NCI-H2081 treated with DMSO at 0.1 percent for 48 hours (cell line): Measurements from ENCODE around the gene CHST5.
"Not testable (repeated sequence)": the region's sequence is repeated elsewhere in the genome, so short reads cannot be mapped to it uniquely, and the experiment has no call there.

Experiments used
- DNase-seq: peaks from one replicate; lab custom pipeline; 2025; lab: John Stamatoyannopoulos, UW

CHST5 gene

DNA sequence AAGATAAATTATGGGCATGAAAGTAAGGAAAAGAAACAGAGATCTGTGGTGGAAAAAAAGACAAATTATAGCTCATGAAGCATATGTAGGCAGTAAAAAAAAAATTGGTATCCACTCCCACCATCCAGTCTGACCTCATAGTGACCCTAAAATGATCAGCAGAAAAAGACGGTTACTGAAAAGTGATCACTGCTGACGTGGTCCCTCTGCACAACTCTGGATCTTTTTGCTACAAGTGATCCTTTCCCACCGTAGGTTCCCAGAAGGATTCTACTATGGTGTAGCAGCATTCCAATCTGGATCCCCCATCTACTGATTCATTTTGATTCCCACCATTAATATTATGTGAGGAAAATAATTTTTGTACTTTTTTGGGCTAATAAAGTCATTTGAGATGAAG, 29.8 kb downstream of the CHST5 start:
- DNase-seq = no peak

DNA sequence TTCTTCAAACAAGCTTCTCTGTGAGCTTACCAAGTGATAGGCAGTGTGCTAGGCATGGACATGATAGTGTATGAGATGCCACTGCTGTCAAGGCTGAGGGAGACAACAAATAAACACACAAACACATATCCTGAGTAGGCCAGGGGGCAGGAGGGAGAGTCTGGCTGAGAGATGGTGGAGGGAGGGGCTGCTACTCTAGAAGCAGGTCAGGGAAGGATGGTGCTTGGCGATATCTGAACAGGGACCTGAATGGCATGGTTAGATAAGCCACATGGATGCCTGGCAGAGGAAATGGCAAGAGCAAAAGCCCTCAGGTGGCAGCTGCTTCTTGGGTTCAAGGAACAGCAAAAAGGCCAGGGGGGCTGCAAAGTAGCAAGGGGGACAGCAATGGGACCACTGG, 32.1 kb downstream of the CHST5 start:
- DNase-seq = no peak

DNA sequence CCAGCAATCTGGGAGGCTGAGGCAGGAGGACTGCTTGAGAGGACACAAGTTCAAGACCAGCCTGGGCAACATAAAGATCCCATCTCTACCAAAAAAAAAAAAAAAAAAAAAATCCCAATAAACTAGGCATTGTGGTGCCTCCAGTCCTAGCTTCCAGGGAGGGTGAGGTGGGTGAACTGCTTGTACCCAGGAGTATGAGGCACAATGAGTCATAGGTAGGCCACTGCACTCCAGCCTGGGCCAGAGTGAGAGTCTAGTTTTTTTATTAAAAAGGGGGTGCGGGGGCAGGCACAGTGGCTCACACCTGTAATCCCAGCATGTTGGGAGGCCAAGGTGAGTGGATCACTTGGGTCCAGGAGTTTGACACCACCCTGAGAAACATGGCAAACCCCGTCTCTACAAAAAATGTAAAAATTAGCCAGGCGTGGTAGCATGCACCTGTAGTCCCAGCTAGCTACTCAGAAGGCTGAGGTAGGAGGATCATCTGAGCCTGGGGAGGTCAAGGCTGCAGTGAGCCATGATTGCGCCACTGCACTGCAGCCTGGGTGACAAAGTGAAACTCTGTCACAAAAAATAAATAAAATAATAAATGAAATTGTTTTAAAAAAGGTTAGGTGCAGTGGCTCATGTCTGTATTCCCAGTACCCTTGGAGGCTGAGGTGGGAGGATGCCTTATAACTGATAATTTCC, 32.8 kb downstream of the CHST5 start:
- DNase-seq = no peak

DNA sequence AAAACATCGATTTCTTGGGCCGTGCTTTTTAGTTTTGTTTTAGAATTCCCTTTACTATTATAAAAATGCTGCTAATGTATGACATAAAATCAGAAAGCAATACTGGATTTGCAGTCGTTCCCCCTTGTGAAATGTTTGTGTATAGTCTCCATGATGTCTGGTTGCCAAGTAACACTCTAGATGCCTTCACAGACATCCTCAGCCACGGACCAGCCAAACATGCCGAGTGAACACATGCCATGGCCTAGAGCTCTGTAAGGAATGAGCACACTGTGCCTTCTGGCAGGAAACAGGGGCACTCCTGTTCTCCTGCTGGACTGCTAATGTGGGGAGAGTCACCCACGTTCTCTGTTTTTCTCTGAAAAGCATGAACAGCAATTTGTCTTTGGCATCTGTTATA, 34.1 kb downstream of the CHST5 start:
- not testable (repeated sequence) for DNase-seq

DNA sequence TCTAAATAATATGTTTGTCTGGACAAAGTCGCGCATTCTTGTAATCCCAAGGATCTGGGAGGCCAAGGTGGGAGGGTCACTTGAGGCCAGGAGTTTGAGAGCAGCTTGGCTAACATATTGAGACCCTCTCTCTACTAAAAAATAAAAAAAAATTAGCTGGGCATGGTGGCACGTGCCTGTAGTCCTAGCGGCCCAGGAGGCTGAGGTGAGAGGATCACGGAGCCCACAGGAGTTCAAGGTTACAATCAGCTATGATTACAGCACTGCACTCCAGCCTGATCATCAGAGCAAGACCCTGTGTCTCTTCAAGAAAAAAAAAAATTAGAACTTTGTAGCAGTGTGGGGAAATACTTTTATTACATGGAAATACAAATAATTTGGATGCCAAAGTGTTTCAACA, 34.5 kb downstream of the CHST5 start:
- no peak for DNase-seq

DNA sequence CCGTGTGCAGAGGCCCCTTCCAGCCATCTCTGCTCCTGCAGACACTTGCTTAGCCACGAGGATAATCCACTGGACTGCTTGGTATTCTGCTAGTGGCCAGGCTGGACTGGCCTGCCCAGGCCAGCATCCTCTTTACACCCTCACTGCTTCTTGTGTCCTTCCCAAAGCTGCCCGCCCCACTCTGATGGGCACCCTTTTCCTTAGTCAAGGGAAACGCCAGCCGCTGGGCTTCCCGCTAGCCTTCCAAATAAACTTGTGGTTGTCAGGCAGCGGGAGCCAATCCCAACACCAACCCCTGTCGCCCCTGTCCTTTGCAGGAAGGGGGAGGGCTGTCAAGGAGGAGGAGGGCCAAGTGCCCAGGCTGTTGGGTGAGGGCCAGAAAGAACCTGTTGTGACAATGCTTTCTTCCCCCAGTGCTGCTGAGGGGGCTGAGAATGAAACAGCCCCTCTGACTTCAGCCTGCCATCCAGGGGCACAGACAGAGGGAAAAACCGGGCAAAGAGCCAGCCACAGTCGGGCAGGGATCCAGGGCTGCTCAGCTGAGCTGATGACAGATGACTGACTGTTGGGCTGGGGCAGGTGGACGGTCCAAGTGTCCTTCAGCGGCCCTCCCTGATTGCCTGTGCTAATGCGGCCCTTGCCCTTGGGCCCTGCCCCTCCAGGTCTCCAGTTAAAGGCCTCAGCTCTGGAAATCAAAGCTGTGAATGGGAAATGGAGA, 37.1 kb downstream of the CHST5 start:
- DNase-seq = not testable (repeated sequence)

DNA sequence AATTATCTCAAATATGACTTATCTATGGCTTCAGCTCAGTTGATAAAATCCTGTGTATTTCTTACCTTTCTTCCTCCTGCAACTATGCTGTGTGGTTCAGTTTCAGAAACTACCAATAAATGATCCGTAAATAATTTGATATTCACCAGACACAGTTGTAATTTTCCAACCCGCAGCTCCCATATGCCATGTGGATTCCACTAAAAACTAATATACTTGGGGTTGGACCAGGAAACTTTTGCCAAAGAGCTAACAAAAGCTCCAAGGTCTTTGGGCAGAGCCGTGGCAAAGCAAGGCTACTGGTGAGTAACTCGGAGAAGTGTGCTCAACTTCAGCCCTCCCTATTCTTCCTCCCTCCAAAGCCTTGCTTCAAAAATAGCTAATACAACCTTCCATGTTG, 38.4 kb downstream of the CHST5 start:
- DNase-seq = no peak

DNA sequence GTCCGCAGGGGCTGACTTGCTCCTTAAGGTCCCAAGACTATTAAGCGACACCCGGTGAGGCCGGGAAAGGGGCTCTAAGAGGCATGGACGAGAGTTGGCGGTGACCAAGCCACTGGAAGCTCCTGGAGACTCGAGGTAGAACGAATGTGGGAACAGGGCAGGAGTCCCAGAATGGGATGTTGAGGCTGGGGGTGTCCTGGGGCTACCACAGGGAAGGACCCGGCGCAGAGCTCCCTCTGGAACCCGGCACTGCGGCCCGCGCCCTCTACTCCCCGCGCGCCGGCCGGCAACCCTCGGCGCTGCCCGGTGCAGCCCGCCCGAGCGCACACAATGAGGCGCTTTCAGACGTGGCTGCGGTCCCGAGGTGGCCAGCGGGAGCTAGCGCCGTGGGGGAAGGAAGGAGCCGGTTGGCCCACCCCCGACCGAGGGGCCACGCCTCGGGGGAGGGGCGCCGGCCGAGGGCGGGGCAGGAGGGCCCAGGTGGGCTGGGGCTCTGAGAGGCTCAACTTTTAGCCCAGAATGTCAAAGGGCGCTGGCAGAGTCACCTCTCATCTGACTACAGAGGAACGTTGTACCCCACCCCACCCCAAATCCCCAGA, 40.7 kb downstream of the CHST5 start, which contains the start of gene CHST6:
Gene CHST6, minus strand, starts transcription at position 366 of the 599 bp plus-strand sequence. CDS start 15,613 bp downstream, outside the sequence.
- no peak for DNase-seq

DNA sequence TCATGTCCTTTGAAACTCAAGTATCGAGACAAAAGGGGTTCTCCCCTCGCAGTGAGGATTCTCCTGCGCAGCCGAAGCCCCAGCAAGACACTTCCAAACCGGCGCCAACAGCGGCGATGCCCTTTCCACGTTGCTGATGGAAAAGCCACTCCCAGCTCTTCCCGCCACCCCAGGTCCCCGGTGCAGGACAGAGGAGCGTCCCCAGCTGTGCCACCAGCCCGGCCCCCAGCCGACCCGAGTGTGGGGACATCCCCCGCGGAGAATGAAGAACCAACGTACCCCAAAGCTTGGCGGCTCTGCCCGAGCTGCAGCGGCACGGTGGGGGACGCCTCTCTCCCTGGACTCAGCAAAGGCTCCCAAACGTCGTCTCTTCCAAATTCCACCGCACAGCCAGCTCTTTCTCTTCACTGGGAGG, 41.2 kb downstream of the CHST5 start:
- DNase-seq = no peak

DNA sequence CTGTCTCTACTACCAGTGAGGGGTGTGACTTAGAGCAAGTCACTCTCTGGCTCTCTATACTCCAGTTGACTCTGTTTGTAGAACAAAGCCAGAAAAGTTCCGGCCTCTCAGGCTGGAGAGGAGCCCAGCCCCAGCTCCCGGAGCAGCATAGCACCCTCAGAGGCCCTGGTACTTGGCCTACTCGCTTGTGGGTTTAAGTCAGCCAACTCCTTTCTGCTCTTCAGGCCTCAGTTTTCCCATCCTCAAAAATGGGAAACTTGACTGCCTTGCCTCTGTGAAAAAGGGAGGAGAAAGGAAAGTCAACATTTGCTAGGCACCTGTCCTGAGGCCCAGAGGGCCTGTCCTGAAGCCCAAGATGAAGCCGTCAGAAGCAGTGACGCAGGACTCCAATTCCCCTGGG, 41.7 kb downstream of the CHST5 start:
- DNase-seq = no peak

DNA sequence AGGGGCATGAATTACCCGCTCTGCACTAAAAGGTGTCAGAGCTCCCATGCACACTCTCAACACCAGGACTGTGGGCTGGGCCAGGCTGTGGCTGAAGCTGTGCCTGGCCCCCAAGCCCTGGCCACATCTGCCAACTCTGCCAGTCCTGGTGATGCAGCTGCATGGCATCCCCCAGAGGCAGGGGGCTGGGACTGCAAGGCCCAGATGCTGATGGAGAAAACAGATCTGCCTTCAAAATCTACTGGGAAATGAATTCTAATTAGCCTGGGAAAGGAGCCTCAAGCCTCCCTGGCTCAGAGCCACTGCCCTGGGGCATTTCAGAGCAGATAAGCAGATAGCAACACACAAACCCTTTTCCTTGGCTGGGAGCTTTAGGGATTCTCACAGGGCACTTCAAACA, 44.0 kb downstream of the CHST5 start:
- DNase-seq = no peak

DNA sequence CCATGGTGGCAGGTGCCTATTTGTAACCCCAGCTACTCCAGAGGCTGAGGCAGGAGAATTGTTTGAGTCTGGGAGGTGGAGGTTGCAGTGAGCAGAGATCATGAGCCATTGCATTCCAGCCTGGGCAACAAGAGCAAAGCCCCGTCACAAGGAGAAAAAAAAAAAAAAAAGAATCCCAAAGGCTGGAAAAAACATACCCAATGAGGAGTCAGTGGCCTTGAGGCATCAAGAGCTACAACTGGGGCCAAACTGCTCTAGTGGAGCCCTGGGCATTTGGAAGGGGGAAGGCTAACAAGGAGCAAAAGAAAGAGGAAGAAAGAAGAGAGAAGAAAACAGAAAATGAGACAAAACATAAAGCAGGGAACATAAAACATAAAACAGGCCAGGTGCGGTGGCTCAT, 47.6 kb downstream of the CHST5 start:
- no peak for DNase-seq

DNA sequence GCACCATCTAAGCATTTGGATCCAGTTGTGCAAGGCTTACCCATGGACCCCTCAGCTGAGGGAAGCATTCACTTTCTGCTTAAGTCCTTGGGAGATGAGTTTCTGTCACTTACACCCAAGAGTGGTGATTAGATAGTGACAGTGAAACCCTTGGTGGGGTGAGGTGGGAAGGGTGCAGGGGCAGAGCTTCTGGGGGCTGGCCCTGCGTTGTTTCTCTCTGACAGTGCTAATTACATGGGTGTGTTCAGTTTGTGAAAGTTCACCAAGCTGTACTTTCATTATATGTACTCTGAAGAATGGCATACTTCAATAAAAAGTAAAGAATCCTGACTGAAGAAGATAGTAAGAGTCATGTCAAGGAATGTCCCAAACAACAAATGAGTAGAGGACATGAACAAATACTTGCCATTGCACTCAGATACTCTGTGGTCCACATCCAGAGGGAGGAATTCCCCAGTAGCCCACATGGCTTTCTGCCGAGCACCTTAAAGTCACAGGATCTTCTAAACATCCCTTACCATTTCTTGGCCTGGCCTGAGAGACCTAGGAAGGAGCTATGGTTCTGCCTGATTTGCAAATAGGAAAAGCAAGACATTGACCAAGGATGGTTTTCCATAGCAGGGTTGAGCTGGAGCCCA, 49.1 kb downstream of the CHST5 start:
- no peak for DNase-seq

DNA sequence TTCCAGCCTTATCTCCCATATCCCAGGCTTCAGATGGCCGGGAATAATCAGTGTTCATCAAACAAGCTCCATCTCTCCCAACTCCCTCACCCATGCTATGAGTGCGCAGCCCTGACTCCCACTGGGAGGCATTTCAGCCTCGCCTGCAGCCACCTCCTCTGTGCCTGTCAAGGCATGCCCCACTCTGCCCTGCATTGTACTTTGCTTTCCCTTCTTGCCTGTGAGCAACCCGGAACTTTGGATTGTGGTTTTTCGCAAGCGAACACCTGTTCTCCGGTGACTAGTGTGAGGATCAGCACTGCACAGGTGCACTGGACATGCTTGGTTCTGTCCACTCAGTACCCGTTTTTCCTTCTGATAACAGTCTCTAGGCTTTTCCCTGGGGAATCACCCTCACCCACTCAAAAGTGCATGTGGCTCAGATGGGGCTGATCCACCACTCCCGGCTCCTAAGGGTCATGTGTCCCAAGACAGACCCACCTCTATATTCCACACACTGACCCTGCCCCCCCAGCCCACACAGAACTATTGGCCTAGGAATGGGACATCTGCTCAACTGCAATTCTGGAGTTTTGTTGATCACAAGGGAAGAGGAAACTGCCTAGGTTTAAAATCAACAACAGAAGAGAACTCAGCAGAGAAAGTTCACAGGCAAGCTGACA, 49.8 kb downstream of the CHST5 start:
- no peak for DNase-seq

DNA sequence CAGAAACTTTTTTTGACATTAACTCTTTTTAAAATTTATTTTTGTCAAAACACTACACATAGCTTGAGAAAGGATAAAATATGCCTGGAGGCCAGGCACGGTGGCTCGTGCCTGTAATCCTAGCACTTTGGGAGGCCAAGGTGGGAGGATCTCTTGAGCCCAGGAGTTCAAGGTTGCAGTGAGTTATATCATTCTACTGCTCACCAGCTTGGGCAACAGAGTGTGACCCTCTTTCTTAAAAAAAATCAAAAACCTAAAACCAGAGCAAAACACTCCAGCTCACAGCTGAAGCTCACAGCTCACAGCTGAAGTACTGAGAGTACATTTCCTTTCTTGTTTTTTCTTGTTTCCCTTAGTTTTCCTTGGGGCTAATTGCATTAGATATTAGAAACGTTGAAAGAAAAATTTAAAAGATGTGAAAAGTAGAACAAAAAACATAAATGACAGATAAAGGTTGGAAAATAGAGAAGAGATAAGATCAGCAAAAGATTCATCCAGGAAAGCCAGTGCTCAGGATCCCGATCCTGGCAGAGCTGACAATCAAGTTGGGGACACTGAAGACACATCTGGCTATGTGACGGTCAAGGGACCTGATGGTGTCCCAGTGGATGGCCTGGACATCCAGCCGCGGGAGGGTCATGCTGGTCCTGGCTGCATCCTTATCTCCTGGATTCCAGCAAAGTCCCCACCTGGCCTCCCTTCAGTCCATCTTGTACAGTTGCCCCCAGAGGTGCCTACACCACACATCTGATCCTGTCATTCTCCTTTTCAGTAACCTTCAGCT, 50.5 kb downstream of the CHST5 start:
- DNase-seq = no peak

DNA sequence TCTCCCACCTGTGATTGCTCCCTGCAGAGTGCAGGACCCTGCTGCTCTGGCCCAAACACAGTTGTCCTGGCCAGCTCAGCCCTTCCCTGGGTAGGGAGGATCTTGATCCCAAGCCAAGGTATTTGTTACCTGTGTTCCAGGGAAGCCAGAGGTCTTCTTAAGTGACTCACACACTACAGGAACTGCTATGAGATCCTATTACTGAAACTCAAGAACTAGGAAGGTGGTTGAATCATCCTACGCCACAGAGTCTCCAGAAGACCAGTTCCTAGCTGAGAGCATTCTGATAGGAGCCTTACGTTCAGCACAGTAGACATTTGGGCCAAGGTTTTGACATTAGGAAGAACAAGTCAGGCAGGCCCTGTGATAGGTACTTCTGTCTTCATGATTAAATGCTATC, 52.7 kb downstream of the CHST5 start:
- no peak for DNase-seq

DNA sequence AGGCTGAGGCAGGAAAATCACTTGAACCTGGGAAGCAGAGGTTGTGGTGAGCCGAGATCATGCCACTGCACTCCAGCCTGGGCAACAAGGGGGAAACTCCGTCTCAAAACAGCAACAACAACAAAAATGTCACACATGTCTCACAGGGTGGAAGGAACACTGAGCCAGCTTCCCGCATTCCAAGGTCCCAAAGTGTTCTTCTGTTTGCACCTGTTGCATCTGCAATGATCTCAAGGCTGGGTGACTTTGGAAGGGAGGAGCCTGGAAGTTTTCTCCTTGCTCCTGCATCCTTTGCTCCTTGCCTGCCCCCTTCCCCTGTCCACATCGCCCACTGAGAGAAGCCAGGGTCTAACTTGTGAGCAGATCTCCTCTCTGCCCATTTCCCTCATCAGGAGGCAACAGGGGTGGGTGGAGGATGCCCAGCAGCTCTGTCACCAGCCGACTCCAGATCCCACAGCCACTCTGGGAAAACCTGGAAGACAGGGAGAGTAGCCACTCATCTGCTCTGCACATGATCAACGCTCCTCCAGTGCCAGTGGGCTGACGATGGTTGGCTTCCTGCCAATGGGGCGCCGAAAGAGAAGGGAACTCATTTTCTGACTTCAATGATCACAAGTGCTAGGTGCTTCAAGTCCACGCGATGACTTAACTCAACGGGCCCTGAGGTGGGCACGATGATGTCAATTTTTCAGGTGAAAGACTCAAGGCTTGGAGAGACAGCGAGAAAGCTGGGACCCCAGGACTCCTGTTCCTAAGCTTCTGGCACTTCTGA, 53.3 kb downstream of the CHST5 start:
- DNase-seq = no peak

DNA sequence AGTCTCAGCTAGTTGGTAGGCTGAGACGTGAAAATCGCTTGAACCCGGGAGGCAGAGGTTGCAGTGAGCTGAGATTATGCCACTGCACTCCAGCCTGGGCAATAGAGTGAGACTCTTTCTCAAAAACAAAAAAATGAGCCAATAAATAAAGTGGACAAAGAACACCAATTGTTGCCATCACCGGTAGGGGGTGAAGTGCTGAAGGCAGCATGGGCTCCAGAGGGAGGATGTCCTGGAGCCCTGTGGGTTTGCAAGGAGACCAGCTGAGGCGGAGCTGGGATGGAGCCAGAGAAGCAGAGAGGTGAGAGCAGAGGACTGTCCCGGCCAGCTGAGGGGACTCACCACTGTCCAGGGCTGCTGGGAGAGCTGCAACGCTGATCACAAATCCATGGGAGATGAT, 54.4 kb downstream of the CHST5 start:
- no peak for DNase-seq

DNA sequence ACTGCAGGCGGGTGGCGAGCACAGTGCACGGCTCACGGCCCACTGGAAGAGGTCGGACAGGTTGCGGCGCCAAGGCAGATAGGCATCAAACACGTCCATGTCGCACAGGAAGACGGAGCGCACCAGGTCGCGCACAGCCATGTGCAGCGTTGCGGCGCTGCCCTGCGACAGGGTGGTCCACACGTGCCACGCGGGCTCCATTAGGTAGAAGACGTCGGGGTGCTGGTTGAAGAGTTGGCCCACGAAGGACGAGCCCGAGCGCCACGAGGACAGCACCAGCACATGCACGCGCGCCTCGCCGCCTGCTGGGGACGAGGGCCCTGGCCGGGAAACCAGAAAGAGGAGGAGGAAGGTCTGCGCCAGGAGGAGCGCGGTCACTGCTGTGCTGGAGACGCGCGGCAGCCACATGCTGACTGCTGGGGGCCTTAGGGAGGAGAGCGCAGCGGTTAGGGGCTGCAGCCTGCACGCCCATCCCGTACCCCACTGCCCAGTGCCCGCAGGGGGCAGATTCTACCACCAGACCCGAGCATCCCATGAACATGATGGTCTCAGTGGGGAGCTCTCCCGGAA, 56.4 kb downstream of the CHST5 start:
- no peak for DNase-seq
